LHCN-M2 (cell line): Measurements from ENCODE around the gene ABCA2. TPM values are rescaled to one million over a fixed set of nuclear protein-coding genes. Genes with fewer than 3 reads are reported as not detected.
"Not testable (repeated sequence)": the region's sequence is repeated elsewhere in the genome, so short reads cannot be mapped to it uniquely, and the experiment has no call there.

Experiments used
- DNase-seq: peaks from one replicate; pipeline ENCODE4 v3.0.0-alpha.2; 2012; ENCODE audit warnings: low read depth
- total RNA-seq: library from RNA; depleted of rRNA; stranded (reverse); fragments of >200 nt; gene quantifications from 2 replicates; pipeline ENCODE4 v1.2.3, GENCODE V29; 2014

The ABCA2 gene
- total RNA-seq, 1 experiment from 2014 or later = 15.5 TPM

GRCh38 chr9:137045294-137046087 is 17.5 kb upstream of the ABCA2 start:
- DNase-seq = no peak

- DNase-seq = no peak
Observed at GRCh38 chr9:137044502-137045177, 16.6 kb upstream of the ABCA2 start.

- no peak for DNase-seq
Observed at GRCh38 chr9:137044037-137044436, 16.0 kb upstream of the ABCA2 start.

GRCh38 chr9:137042751-137043727 is 15.0 kb upstream of the ABCA2 start:
- no peak for DNase-seq

GRCh38 chr9:137041124-137041523 is 13.1 kb upstream of the ABCA2 start:
- no peak for DNase-seq

- DNase-seq = no peak
Observed at GRCh38 chr9:137040568-137040967, 12.5 kb upstream of the ABCA2 start.

GRCh38 chr9:137039611-137040366 is 11.8 kb upstream of the ABCA2 start:
- no peak for DNase-seq

GRCh38 chr9:137038916-137039315 is 10.9 kb upstream of the ABCA2 start:
- DNase-seq = no peak

- no peak for DNase-seq
Observed at GRCh38 chr9:137037483-137037882, 9.4 kb upstream of the ABCA2 start.

- no peak for DNase-seq
Observed at GRCh38 chr9:137037035-137037434, 9.0 kb upstream of the ABCA2 start.

- DNase-seq = no peak
Observed at GRCh38 chr9:137035937-137036336, 7.9 kb upstream of the ABCA2 start.

GRCh38 chr9:137035507-137035834 is 7.4 kb upstream of the ABCA2 start:
- DNase-seq = no peak

- peak; percentile 59 for DNase-seq
Observed at GRCh38 chr9:137034709-137035506, 6.9 kb upstream of the ABCA2 start.

GRCh38 chr9:137034039-137034708 is 6.1 kb upstream of the ABCA2 start:
- DNase-seq = no peak

- not testable (repeated sequence) for DNase-seq
Observed at GRCh38 chr9:137033481-137033880, 5.4 kb upstream of the ABCA2 start.

GRCh38 chr9:137032858-137033257 is 4.8 kb upstream of the ABCA2 start:
- DNase-seq = no peak

- DNase-seq = no peak
Observed at GRCh38 chr9:137031904-137032640, 4.0 kb upstream of the ABCA2 start, which contains the start of gene FUT7. Gene FUT7, minus strand, starts transcription at chr9:137032088. Its CDS starts 97 bp downstream, at chr9:137031991.

- no peak for DNase-seq
Observed at GRCh38 chr9:137030538-137031527, 2.8 kb upstream of the ABCA2 start.
